Amygdala (tissue), 56 donors: ENCODE measurements around the gene STIM1.
"Not testable (repeated sequence)": the region's sequence is repeated elsewhere in the genome, so short reads cannot be mapped to it uniquely, and the experiment has no call there.

Experiments used
- DNase-seq, 56 donors: peaks; one replicate each; lab custom pipeline; 2025; lab: John Stamatoyannopoulos, UW

STIM1 gene

GRCh38 chr11:3849297-3849874 lies 6.1 kb upstream of the STIM1 start:
- DNase-seq, result peak in 1 of 56 donors; percentile 41

GRCh38 chr11:3853545-3853842 lies 2.0 kb upstream of the STIM1 start:
- DNase-seq, result no peak

DNA sequence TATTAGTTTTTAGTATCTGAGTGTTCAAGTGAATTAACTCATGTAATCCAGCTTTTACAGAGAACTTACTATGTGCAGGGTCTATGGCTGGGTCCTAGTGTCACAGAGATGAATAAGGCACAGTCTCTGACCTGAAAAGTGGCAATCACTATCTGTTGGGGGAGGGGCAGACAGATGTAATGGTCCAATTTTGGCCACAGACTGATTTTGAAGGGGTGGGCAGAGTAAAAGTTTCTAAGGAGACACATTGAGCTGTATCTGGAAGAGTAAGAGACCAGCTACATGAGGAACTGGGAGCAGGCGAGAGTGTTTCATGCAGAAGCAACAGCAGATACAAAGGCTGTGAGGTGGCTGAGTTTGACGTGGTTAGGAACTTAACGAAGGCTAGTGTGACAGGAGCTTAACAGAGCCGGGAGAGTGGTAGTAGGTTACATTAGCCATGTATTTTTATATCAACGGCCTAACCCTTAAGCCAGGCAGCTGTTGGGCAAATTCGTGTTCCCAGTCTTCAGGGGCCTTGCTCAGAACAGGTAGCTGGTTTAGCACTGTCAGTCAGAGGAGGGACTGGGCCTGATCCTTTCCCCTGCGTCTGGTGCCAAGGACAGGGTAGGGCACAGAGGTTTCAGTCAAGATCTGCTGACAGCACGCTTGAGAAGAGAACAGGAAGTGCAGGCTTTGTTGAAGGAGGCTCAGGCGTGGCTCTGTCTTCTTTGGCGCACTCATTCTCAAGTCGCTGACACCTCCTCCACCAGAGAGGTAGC lies 1.4 kb upstream of the STIM1 start:
- peak in 3 of 56 donors; percentile 22 to 53 (median 37) for DNase-seq

- DNase-seq, result peak in 2 of 56 donors; percentile 62 to 66
These were observed 846 bp upstream of the STIM1 start for GRCh38 chr11:3854660-3854976.

DNA sequence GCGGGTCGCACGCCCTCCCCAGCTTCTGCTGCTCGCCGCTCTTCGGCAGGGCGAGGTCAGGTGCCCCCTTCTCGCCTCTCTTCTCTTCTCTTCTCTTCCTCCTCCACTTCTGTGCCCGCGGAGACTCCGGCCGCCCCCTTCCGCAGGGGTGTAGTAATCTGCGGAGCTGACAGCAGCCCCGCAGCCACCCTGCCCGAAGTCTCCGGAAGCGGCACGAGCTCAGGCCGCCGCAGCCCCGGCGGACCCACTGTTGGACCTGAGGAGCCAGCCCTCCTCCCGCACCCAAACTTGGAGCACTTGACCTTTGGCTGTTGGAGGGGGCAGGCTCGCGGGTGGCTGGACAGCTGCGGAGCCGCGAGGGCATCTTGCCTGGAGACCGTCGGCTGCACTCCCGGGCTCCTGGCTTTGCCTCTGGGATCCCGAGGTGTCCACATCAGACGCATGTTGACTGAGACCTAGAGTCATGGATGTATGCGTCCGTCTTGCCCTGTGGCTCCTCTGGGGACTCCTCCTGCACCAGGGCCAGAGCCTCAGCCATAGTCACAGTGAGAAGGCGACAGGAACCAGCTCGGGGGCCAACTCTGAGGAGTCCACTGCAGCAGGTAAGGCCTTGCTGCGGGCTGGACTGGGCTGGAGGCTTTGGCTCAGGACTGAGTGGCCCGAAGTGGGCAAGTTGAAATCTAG lies 486 bp downstream of the STIM1 start:
- DNase-seq, result peak in 4 of 56 donors; percentile 27 to 61 (median 48)

- no peak for DNase-seq
These were observed 1.5 kb downstream of the STIM1 start for GRCh38 chr11:3856856-3857553.

GRCh38 chr11:3857628-3858027 lies 2.2 kb downstream of the STIM1 start:
- DNase-seq, result no peak

DNA sequence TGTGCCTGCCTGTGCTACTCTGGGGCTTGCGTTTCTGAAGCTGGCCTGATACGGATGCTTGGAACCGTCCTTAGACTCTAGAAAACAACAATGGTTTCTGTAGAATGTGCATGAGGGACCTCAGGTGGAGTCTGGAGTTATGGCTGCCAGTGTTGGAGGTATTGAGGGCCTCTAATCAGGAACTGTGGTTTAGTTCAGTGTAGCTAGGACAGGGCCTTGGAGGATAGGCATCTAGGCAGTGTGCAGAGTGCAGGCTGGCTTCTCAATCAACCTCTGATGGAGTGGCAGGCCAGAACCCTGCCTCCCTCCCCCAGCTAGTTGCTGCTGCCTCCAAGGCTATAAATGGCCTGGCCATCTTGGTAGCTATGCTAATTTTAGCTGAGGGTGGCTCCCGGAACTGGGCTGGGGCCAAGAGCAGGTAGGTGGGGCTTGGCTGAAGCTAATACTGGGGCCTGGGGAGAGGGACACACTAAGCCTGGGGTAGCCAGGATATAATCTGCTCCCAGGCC lies 4.0 kb downstream of the STIM1 start:
- peak in 2 of 56 donors; percentile 3 to 25 for DNase-seq

- no peak for DNase-seq
These were observed 4.9 kb downstream of the STIM1 start for GRCh38 chr11:3860375-3860774.

GRCh38 chr11:3860898-3861393 lies 5.5 kb downstream of the STIM1 start:
- not testable (repeated sequence) for DNase-seq

DNA sequence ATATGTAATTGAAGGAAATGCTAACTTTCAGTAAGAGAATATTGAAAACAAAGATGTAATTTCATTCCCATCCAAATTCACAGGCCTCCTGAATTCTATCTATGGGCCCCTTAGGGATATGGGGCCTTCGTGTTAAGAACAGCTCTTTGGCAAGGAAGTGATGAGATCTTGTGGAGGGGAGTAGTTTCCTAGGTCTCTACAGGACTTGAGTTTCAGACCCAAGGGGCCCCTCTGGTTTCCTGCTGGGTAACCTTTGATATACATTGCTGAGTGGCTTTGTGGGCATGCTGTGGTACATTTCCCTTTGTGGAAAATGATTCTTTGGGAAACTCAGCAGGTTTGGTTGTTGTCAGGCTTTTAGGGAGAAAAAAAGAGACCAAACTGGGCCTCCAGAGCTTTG lies 6.2 kb downstream of the STIM1 start:
- no peak for DNase-seq

GRCh38 chr11:3865388-3866193 lies 10.1 kb downstream of the STIM1 start:
- DNase-seq, result no peak

DNA sequence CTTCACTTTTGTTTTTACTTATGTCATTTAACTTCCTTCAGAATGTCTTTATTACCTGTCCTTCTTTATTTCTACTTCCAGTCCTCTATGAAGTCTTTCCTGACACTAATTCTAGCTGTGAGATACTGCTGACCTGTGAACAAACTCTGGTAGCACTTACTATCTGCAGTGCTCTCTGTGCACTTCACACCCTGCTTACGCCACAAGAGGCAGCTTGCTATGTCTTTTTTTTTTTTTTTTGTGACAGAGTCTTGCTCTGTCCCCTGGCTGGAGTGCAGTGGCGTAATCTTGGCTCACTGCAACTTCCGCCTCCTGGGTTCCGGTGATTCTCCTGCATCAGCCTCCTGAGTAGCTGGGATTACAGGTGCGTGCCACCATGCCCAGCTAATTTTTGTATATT lies 10.7 kb downstream of the STIM1 start:
- DNase-seq, result no peak

GRCh38 chr11:3866836-3867208 lies 11.4 kb downstream of the STIM1 start:
- DNase-seq, result no peak

GRCh38 chr11:3867209-3868091 lies 12.0 kb downstream of the STIM1 start:
- no peak for DNase-seq

GRCh38 chr11:3873712-3874349 lies 18.4 kb downstream of the STIM1 start:
- DNase-seq, result no peak

- no peak for DNase-seq
These were observed 21.1 kb downstream of the STIM1 start for GRCh38 chr11:3876613-3877012.

- no peak for DNase-seq
These were observed 22.1 kb downstream of the STIM1 start for GRCh38 chr11:3877364-3878257.
